ENCODE results near the gene LOXL3. TPM values are rescaled to one million over a fixed set of nuclear protein-coding genes. Genes with fewer than 3 reads are reported as not detected.

LOXL3 gene
- total RNA-seq, 1 experiment from 2014 or later, result 29.0 TPM

DNA sequence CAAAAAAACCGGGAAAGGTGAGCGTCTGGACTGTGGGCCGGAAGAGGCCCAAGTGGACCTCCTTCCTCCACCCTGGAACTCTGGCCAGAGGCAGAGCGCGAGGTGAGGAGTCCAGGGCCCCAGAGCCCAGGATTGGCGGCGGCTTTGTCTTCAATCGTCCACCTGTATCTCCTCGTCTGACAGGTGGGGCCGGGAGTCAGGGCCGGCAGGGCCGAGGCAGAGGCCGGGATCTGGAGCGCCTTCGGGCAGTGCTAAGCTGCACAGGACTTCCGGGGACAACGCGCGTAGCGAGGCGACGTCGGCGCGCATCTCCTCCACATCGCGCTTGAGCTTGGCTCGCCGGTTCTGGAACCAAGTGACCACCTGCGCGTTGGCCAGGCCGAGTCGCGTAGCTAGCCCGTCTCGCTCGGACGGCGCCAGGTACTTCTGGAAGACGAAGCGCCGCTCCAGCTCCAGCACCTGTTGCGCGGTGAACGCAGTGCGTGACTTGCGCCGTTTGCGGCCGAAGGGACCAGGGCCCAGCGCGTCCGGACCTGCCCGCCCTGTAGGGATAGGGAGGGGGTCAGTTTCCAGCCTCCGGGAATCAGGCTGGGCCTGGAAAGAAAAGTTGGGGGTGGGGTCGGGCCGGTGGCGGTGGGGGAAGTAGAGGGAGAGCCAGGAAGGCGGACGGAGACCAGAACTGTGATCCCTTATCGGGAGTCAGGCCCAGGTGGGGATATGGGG, 55.8 kb downstream of the LOXL3 start:
- H3K27me3 ChIP-seq (ENCODE audit: insufficient read depth, low read length), result peaks cover 72% of the 10 kb centered on the region
- H3K27ac Mint-ChIP-seq, result no peak overlapping the region

More for the DNA sequence above, 55.8 kb downstream of the LOXL3 start:
- Histone ChIP-seq H2AFZ (ENCODE audit: low read length) (no peak overlapping the region), H4K91ac (ENCODE audit: insufficient read length, low read depth, low read length) (no peak overlapping the region), H3K4ac (ENCODE audit: low read depth, low read length) (no peak overlapping the region), H3K18ac (ENCODE audit: insufficient read length, low read depth, low read length) (no peak overlapping the region), H3K23ac (ENCODE audit: insufficient read length, low read depth, low read length) (no peak overlapping the region), H3K14ac (ENCODE audit: insufficient read depth, low read length) (no peak overlapping the region), H2BK5ac (ENCODE audit: insufficient read length, low read length) (no peak overlapping the region), H4K20me1 (ENCODE audit: control insufficient read depth, insufficient read depth, insufficient read length) (no peaks in the 10 kb centered on the region), H3K4me1 (ENCODE audit: insufficient read depth, low read length) (no peaks in the 10 kb centered on the region), H3K79me1 (ENCODE audit: insufficient read depth, low read depth, low read length, poor library complexity, severe bottlenecking) (no peaks in the 10 kb centered on the region), H3K4me2 (ENCODE audit: insufficient read depth, insufficient read length, low read length) (peak overlapping the region; percentile 59), H3K56ac (ENCODE audit: insufficient read length, low read depth, low read length) (no peak overlapping the region), H3K23me2 (ENCODE audit: insufficient read length, low read depth, low read length, poor library complexity, severe bottlenecking) (peaks cover 32% of the 10 kb centered on the region), H3K79me2 (ENCODE audit: insufficient read depth, low read length) (no peaks in the 10 kb centered on the region), H2BK15ac (ENCODE audit: low read depth, low read length) (no peak overlapping the region), H2AK5ac (ENCODE audit: insufficient read length, low read length) (no peak overlapping the region), H3K9me3 (ENCODE audit: control insufficient read depth, low read depth, low read length) (no peaks in the 10 kb centered on the region), H3K27ac (ENCODE audit: insufficient read length, low read depth, low read length) (no peak overlapping the region), H2BK120ac (ENCODE audit: low read depth, low read length, poor library complexity, severe bottlenecking) (no peak overlapping the region), H2BK12ac (ENCODE audit: insufficient read length, low read depth, low read length) (no peak overlapping the region), H2BK20ac (ENCODE audit: low read depth, low read length, poor library complexity, severe bottlenecking) (no peak overlapping the region), H3K9ac (ENCODE audit: extremely low read depth, insufficient read length, low read length) (no peak overlapping the region), H4K8ac (replicated peaks; ENCODE audit: insufficient read length, low read depth, low read length) (no peak overlapping the region), H4K5ac (ENCODE audit: insufficient read length, low read depth, low read length) (no peak overlapping the region), H3T11ph (ENCODE audit: low read length) (no peak overlapping the region)
- peak overlapping the region; percentile 75 to 82 for H3K4me3 Mint-ChIP-seq
- peaks cover 0 to 2% of the 10 kb centered on the region in 2 experiments; a peak in 2 of 5 replicates for H3K9me3 Mint-ChIP-seq
- peaks cover 86% of the 10 kb centered on the region for H3K27me3 Mint-ChIP-seq (ENCODE audit: low read depth)
- TF ChIP-seq, protein P1, sequence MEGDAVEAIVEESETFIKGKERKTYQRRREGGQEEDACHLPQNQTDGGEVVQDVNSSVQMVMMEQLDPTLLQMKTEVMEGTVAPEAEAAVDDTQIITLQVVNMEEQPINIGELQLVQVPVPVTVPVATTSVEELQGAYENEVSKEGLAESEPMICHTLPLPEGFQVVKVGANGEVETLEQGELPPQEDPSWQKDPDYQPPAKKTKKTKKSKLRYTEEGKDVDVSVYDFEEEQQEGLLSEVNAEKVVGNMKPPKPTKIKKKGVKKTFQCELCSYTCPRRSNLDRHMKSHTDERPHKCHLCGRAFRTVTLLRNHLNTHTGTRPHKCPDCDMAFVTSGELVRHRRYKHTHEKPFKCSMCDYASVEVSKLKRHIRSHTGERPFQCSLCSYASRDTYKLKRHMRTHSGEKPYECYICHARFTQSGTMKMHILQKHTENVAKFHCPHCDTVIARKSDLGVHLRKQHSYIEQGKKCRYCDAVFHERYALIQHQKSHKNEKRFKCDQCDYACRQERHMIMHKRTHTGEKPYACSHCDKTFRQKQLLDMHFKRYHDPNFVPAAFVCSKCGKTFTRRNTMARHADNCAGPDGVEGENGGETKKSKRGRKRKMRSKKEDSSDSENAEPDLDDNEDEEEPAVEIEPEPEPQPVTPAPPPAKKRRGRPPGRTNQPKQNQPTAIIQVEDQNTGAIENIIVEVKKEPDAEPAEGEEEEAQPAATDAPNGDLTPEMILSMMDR (conservative IDR thresholded peaks at IDR 0.05), result no peak
- H3K4me1 Mint-ChIP-seq, result peaks cover 37 to 49% of the 10 kb centered on the region in 2 experiments
- no CpG with 5 or more reads among the region's 61 CpGs for WGBS (ENCODE audit: extremely low coverage, insufficient read length, low lambda C conversion rate)
- peaks cover 14 to 19% (median 15%) of the 10 kb centered on the region in 3 experiments for H3K36me3 Mint-ChIP-seq (ENCODE audit: insufficient read depth in 1 of 3, low read depth in 3 of 3)
- peak; percentile 66 for DNase-seq

All from H9 (cell line).